Right lobe of liver (tissue), 6 donors: Measurements from ENCODE around the gene BRINP3. TPM values are rescaled to one million over a fixed set of nuclear protein-coding genes. Genes with fewer than 3 reads are reported as not detected.

ENCODE experiments used
- ATAC-seq, 4 donors: fragments of 200-7000 bp; cut with Tn5 transposase; one replicate each; pipeline ENCODE4 v1.9.1; 2020; ENCODE audit warnings: mild to moderate bottlenecking in 4 of 4, moderate library complexity in 4 of 4
- DNase-seq, 3 donors: peaks; one replicate each; pipeline ENCODE4 v3.0.0-alpha.2; 2020
- H3K27ac ChIP-seq, 3 donors: fragments of 200-600 bp; one replicate each; pipeline ENCODE4 v1.8.0; 2022
- H3K27me3 ChIP-seq, 2 donors: fragments of 200-600 bp; one replicate each; pipeline ENCODE4 v1.8.0; 2022
- H3K36me3 ChIP-seq, 4 donors: fragments of 200-600 bp; sonication (generic) in 1 of 4; one replicate each; pipeline versions ENCODE4 v1.5.1 to v1.8.0; 2017 to 2022; ENCODE audit warnings: control low read depth in 1 of 4
- H3K4me1 ChIP-seq, 4 donors: fragments of 200-600 bp; sonication (generic) in 1 of 4; one replicate each; pipeline versions ENCODE4 v1.5.1 to v1.8.0; 2017 to 2022; ENCODE audit warnings: control low read depth in 1 of 4
- H3K4me3 ChIP-seq, 3 donors: fragments of 200-600 bp; one replicate each; pipeline ENCODE4 v1.8.0; 2022
- H3K9me3 ChIP-seq, 4 donors: fragments of 200-600 bp; sonication (generic) in 1 of 4; one replicate each; pipeline versions ENCODE4 v1.5.1 to v1.8.0; 2017 to 2022; ENCODE audit warnings: control low read depth in 1 of 4
- CTCF ChIP-seq, 4 donors: fragments of 200-600 bp in 3 of 4; fragments of 450-650 bp in 1 of 4; IDR thresholded peaks; one replicate each; pipeline versions ENCODE4 v1.5.1 to v1.8.0; 2016 to 2022; ENCODE audit warnings: antibody characterized with exemption in 4 of 4, mild to moderate bottlenecking in 2 of 4
- POLR2A ChIP-seq: fragments of 450-650 bp; IDR thresholded peaks from one replicate; pipeline ENCODE4 v1.6.1; 2017; ENCODE audit warnings: antibody characterized with exemption, mild to moderate bottlenecking
- WGBS: methylation state at CpG from one replicate; pipeline ENCODE4 v1.1.6; 2018; ENCODE audit warnings: low coverage, low lambda C conversion rate; ENCODE audit not compliant: insufficient coverage; ENCODE audit errors: missing lambda C conversion rate; 5-methylcytosine and 5-hydroxymethylcytosine counted together
- intact Hi-C, 2 donors: fragments of 100-400 bp; cut with DNase I; formaldehyde crosslinking; loops; one replicate each; pipeline versions ENCODE4 v1.11.2 to v1.14.1; 2022
- total RNA-seq, 6 experiments: library from RNA; depleted of rRNA in 2 of 6; stranded (reverse); fragments of >200 nt in 2 of 6; fragmentation: NEBNext Ultra II Directional in 3 of 6; extraction: Animal tissue kit (Norgen Biotek cat#: 25700) in 3 of 6; gene quantifications; one replicate each; pipeline versions ENCODE4 v1.1.0 to v1.2.4, GENCODE V29; 2016 to 2023
- donor health status: DM: no; HTN: yes; CAD: no.
- donor health status: DM: no; HTN: no; CAD: no.
- donor health status: DM: no; HTN: no; CAD: no.
- donor health status: DM: no; HTN: yes; CAD: no.
- donor health status: DM: no; HTN: yes; CAD: no.

Gene BRINP3
- total RNA-seq, 6 experiments from 2014 or later, result not detected

GRCh38 chr1:190479050-190479397, 1.4 kb upstream of the BRINP3 start:
- intact Hi-C loops, result no loop called here
- no peak overlapping the region for H3K27ac ChIP-seq
- 1% methylated on average over 4 of the region's 4 CpGs for WGBS

GRCh38 chr1:190478149-190479049, 735 bp upstream of the BRINP3 start:
- ATAC-seq, result peak in 3 of 4 donors; percentile 24 to 43 (median 26)
- TF ChIP-seq POLR2A (no peak), CTCF (IDR thresholded peaks at IDR 0.05) (no peak)

More at GRCh38 chr1:190479050-190479397, 1.4 kb upstream of the BRINP3 start:
- DNase-seq (no peak), ATAC-seq (no peak)
- Histone ChIP-seq H3K36me3 (no peaks in the 10 kb centered on the region), H3K27me3 (no peaks in the 10 kb centered on the region), H3K9me3 (no peaks in the 10 kb centered on the region), H3K4me1 (peaks cover 0 to 9% (median 0%) of the 10 kb centered on the region in 4 donors), H3K4me3 (peak overlapping the region in 1 of 3 donors; percentile 7)
- TF ChIP-seq POLR2A, result no peak
- no peak for TF ChIP-seq CTCF (IDR thresholded peaks at IDR 0.05)

GRCh38 chr1:190476806-190477205, 858 bp downstream of the BRINP3 start:
- WGBS, result 13% methylated on average over 5 of the region's 5 CpGs
- TF ChIP-seq POLR2A (no peak), CTCF (IDR thresholded peaks at IDR 0.05) (no peak)
- Histone ChIP-seq H3K27ac (no peak overlapping the region), H3K4me1 (peaks cover 0 to 9% (median 0%) of the 10 kb centered on the region in 4 donors), H3K4me3 (no peak overlapping the region), H3K36me3 (no peaks in the 10 kb centered on the region), H3K9me3 (no peaks in the 10 kb centered on the region), H3K27me3 (no peaks in the 10 kb centered on the region)
- ATAC-seq (no peak), DNase-seq (no peak)
- intact Hi-C loops, result no loop called here

More at GRCh38 chr1:190478149-190479049, 735 bp upstream of the BRINP3 start:
- intact Hi-C loops, result no loop called here
- Histone ChIP-seq H3K36me3 (no peaks in the 10 kb centered on the region), H3K27me3 (no peaks in the 10 kb centered on the region), H3K4me1 (peaks cover 0 to 9% (median 0%) of the 10 kb centered on the region in 4 donors), H3K9me3 (no peaks in the 10 kb centered on the region), H3K4me3 (peak overlapping the region in 1 of 3 donors; percentile 7), H3K27ac (no peak overlapping the region)
- 1% methylated on average over 24 of the region's 42 CpGs for WGBS
- DNase-seq, result no peak

GRCh38 chr1:190476321-190476720, 1.3 kb downstream of the BRINP3 start:
- DNase-seq, result no peak
- peaks cover 0 to 9% (median 0%) of the 10 kb centered on the region in 4 donors for H3K4me1 ChIP-seq
- intact Hi-C loops, result no loop called here
- H3K9me3 ChIP-seq, result no peaks in the 10 kb centered on the region
- no peak for ATAC-seq
- H3K4me3 ChIP-seq, result no peak overlapping the region
- no peaks in the 10 kb centered on the region for H3K36me3 ChIP-seq
- WGBS, result 5% methylated on average over 5 of the region's 5 CpGs
- no peaks in the 10 kb centered on the region for H3K27me3 ChIP-seq
- no peak overlapping the region for H3K27ac ChIP-seq
- TF ChIP-seq CTCF (IDR thresholded peaks at IDR 0.05), result no peak
- no peak for TF ChIP-seq POLR2A
